Activated T-cell treated with anti-CD3 and anti-CD28 coated beads for 4 hours (primary cell): Measurements from ENCODE around the gene RGS3.

ENCODE experiments used
- DNase-seq: peaks from one replicate; pipeline ENCODE4 v3.0.0-alpha.2; 2020

The RGS3 gene

GRCh38 chr9:113608082-113608685 is 144.7 kb downstream of the RGS3 start:
- DNase-seq, result no peak

GRCh38 chr9:113609562-113610318 is 146.2 kb downstream of the RGS3 start:
- DNase-seq, result no peak

GRCh38 chr9:113611461-113612215 is 148.1 kb downstream of the RGS3 start:
- no peak for DNase-seq

GRCh38 chr9:113612216-113612747 is 148.8 kb downstream of the RGS3 start:
- no peak for DNase-seq

GRCh38 chr9:113612828-113613227 is 149.3 kb downstream of the RGS3 start:
- DNase-seq, result no peak

GRCh38 chr9:113613815-113614413 is 150.4 kb downstream of the RGS3 start:
- no peak for DNase-seq

GRCh38 chr9:113614843-113615648 is 151.5 kb downstream of the RGS3 start:
- DNase-seq, result no peak

GRCh38 chr9:113616116-113616515 is 152.6 kb downstream of the RGS3 start:
- DNase-seq, result no peak

- no peak for DNase-seq
Measured at GRCh38 chr9:113616621-113617496, 153.3 kb downstream of the RGS3 start.

- no peak for DNase-seq
Measured at GRCh38 chr9:113617550-113617949, 154.0 kb downstream of the RGS3 start.

- DNase-seq, result no peak
Measured at GRCh38 chr9:113618836-113619490, 155.4 kb downstream of the RGS3 start.

- no peak for DNase-seq
Measured at GRCh38 chr9:113619491-113620376, 156.2 kb downstream of the RGS3 start.

- no peak for DNase-seq
Measured at GRCh38 chr9:113620377-113621161, 157.0 kb downstream of the RGS3 start.

- DNase-seq, result no peak
Measured at GRCh38 chr9:113621309-113621791, 157.8 kb downstream of the RGS3 start.

- DNase-seq, result no peak
Measured at GRCh38 chr9:113621980-113622379, 158.5 kb downstream of the RGS3 start.

- no peak for DNase-seq
Measured at GRCh38 chr9:113622600-113623400, 159.3 kb downstream of the RGS3 start.

- no peak for DNase-seq
Measured at GRCh38 chr9:113623851-113624485, 160.4 kb downstream of the RGS3 start.
